NB4 (cell line): Measurements from ENCODE around the gene GAB2.
"Not testable (repeated sequence)": the region's sequence is repeated elsewhere in the genome, so short reads cannot be mapped to it uniquely, and the experiment has no call there.

Experiments used
- DNase-seq: peaks from one replicate; pipeline ENCODE4 v3.0.0; 2010; ENCODE audit warnings: low read depth
- H3K4me3 ChIP-seq: one replicate; pipeline ENCODE4 v1.5.1; 2011; ENCODE audit warnings: mild to moderate bottlenecking, low read depth, low read length, moderate library complexity
- CTCF ChIP-seq: IDR thresholded peaks from one replicate; pipeline ENCODE4 v1.5.1; 2012; ENCODE audit warnings: low read depth, low read length
- MAX ChIP-seq: IDR thresholded peaks from 2 replicates; pipeline ENCODE4 v1.6.1; 2011; ENCODE audit warnings: low read depth, low read length
- MYC ChIP-seq: IDR thresholded peaks from 2 replicates; pipeline ENCODE4 v1.6.1; 2011; ENCODE audit warnings: low read depth, low read length
- POLR2A ChIP-seq: IDR thresholded peaks from 2 replicates; pipeline ENCODE4 v1.6.1; 2011; ENCODE audit warnings: mild to moderate bottlenecking; ENCODE audit not compliant: insufficient read length; ENCODE audit errors: extremely low read depth

Gene GAB2

GRCh38 chr11:78299000-78299710, 118.5 kb downstream of the GAB2 start:
- DNase-seq: no peak
- H3K4me3 ChIP-seq: no peak overlapping the region
- TF ChIP-seq MYC: no peak
- TF ChIP-seq POLR2A: no peak
- TF ChIP-seq CTCF: no peak
- TF ChIP-seq MAX: no peak

- TF ChIP-seq POLR2A (no peak), CTCF (no peak), MYC (no peak), MAX (no peak)
- no peak overlapping the region for H3K4me3 ChIP-seq
- no peak for DNase-seq
These were observed 119.3 kb downstream of the GAB2 start for GRCh38 chr11:78298291-78298771.

GRCh38 chr11:78295991-78296930, 121.4 kb downstream of the GAB2 start:
- no peak overlapping the region for H3K4me3 ChIP-seq
- TF ChIP-seq MYC: no peak
- TF ChIP-seq CTCF: no peak
- no peak for TF ChIP-seq MAX
- no peak for TF ChIP-seq POLR2A
- DNase-seq: peak; percentile 60

GRCh38 chr11:78295347-78295746, 122.3 kb downstream of the GAB2 start:
- TF ChIP-seq MAX (no peak), MYC (no peak), CTCF (no peak), POLR2A (no peak)
- no peak overlapping the region for H3K4me3 ChIP-seq
- no peak for DNase-seq

GRCh38 chr11:78294100-78294499, 123.5 kb downstream of the GAB2 start:
- H3K4me3 ChIP-seq, DNase-seq: not testable (repeated sequence)

GRCh38 chr11:78293536-78293935, 124.1 kb downstream of the GAB2 start:
- TF ChIP-seq MAX: no peak
- TF ChIP-seq MYC: no peak
- TF ChIP-seq CTCF: no peak
- no peak for TF ChIP-seq POLR2A
- H3K4me3 ChIP-seq: no peak overlapping the region
- DNase-seq: peak; percentile 38
